ENCODE results near the gene COL5A2.

DNA sequence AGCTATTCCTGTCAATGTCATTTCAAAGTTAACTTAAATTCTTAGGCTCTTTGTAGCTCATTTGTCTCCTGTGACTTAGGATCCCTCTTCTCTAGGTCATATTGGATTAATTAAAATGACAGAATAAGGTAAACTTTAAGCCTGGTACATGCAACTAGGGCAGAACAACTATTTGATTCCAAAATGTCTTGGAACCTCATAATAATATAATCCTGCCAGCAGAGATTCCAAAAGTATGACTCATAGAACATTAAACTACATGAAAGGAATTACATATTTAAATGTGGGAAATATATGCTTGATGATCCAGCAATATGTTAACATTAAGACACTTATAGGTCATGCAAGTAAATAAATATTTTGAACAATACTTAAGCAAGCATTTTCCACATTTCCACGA, 142.0 kb downstream of the COL5A2 start:
- TF ChIP-seq, protein P1, sequence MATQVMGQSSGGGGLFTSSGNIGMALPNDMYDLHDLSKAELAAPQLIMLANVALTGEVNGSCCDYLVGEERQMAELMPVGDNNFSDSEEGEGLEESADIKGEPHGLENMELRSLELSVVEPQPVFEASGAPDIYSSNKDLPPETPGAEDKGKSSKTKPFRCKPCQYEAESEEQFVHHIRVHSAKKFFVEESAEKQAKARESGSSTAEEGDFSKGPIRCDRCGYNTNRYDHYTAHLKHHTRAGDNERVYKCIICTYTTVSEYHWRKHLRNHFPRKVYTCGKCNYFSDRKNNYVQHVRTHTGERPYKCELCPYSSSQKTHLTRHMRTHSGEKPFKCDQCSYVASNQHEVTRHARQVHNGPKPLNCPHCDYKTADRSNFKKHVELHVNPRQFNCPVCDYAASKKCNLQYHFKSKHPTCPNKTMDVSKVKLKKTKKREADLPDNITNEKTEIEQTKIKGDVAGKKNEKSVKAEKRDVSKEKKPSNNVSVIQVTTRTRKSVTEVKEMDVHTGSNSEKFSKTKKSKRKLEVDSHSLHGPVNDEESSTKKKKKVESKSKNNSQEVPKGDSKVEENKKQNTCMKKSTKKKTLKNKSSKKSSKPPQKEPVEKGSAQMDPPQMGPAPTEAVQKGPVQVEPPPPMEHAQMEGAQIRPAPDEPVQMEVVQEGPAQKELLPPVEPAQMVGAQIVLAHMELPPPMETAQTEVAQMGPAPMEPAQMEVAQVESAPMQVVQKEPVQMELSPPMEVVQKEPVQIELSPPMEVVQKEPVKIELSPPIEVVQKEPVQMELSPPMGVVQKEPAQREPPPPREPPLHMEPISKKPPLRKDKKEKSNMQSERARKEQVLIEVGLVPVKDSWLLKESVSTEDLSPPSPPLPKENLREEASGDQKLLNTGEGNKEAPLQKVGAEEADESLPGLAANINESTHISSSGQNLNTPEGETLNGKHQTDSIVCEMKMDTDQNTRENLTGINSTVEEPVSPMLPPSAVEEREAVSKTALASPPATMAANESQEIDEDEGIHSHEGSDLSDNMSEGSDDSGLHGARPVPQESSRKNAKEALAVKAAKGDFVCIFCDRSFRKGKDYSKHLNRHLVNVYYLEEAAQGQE (IDR thresholded peaks at IDR 0.05; ENCODE audit: borderline replicate concordance) = no peak
- TF ChIP-seq, protein P2, sequence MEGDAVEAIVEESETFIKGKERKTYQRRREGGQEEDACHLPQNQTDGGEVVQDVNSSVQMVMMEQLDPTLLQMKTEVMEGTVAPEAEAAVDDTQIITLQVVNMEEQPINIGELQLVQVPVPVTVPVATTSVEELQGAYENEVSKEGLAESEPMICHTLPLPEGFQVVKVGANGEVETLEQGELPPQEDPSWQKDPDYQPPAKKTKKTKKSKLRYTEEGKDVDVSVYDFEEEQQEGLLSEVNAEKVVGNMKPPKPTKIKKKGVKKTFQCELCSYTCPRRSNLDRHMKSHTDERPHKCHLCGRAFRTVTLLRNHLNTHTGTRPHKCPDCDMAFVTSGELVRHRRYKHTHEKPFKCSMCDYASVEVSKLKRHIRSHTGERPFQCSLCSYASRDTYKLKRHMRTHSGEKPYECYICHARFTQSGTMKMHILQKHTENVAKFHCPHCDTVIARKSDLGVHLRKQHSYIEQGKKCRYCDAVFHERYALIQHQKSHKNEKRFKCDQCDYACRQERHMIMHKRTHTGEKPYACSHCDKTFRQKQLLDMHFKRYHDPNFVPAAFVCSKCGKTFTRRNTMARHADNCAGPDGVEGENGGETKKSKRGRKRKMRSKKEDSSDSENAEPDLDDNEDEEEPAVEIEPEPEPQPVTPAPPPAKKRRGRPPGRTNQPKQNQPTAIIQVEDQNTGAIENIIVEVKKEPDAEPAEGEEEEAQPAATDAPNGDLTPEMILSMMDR (IDR thresholded peaks at IDR 0.05; ENCODE audit: poor library complexity, severe bottlenecking) = no peak
